Keratinocyte (primary cell): Measurements from ENCODE around the gene ZDHHC7. TPM values are rescaled to one million over a fixed set of nuclear protein-coding genes. Genes with fewer than 3 reads are reported as not detected.

Experiments
- DNase-seq: peaks from one replicate; pipeline ENCODE4 v3.0.0-alpha.2; 2011; ENCODE audit warnings: low read depth, missing footprints, low spot score
- FAIRE-seq: peaks from 2 replicates; lab custom pipeline; 2011; peaks lifted over from hg19 to GRCh38; lab: Jason Lieb, UNC
- H2AFZ ChIP-seq: 2 replicates; pipeline ENCODE4 v1.6.0; 2012; ENCODE audit warnings: low read length, control low read depth, inconsistent platforms; ENCODE audit not compliant: control insufficient read depth
- H3K27ac ChIP-seq: 2 replicates; pipeline ENCODE4 v1.5.1; 2011; ENCODE audit warnings: low read length; ENCODE audit not compliant: control insufficient read depth, insufficient read depth
- H3K27me3 ChIP-seq: 3 replicates; pipeline ENCODE4 v1.6.0; 2011; ENCODE audit warnings: low read length; ENCODE audit not compliant: control insufficient read depth, insufficient read depth; ENCODE audit errors: extremely low read depth
- H3K36me3 ChIP-seq, 2 experiments: 2 replicates in 1 of 2; 3 replicates in 1 of 2; pipeline ENCODE4 v1.5.1; 2011; ENCODE audit warnings: low read length in 2 of 2, mild to moderate bottlenecking in 1 of 2; ENCODE audit not compliant: control insufficient read depth in 2 of 2, insufficient read depth in 2 of 2; ENCODE audit errors: extremely low read depth in 1 of 2
- H3K4me1 ChIP-seq: 3 replicates; pipeline ENCODE4 v1.5.1; 2011; ENCODE audit warnings: low read length; ENCODE audit not compliant: control insufficient read depth, insufficient read depth; ENCODE audit errors: extremely low read depth
- H3K4me2 ChIP-seq: 3 replicates; pipeline ENCODE4 v1.6.0; 2011; ENCODE audit warnings: low read depth, low read length; ENCODE audit not compliant: control insufficient read depth, insufficient read depth; ENCODE audit errors: extremely low read depth
- H3K4me3 ChIP-seq, 3 experiments: fragments of 200-600 bp in 1 of 3; sonication (generic) in 1 of 3; 2 replicates in 2 of 3; 3 replicates in 1 of 3; pipeline ENCODE4 v1.5.1; 2011 to 2016; ENCODE audit warnings: low read length in 3 of 3, mild to moderate bottlenecking in 3 of 3, control low read depth in 2 of 3, inconsistent platforms in 1 of 3, low read depth in 1 of 3, mixed read lengths in 1 of 3, mixed run types in 1 of 3, moderate library complexity in 1 of 3; ENCODE audit not compliant: control insufficient read depth in 2 of 3, insufficient read depth in 2 of 3; ENCODE audit errors: extremely low read depth in 1 of 3
- H3K79me2 ChIP-seq: 2 replicates; pipeline ENCODE4 v1.6.0; 2012; ENCODE audit warnings: low read length; ENCODE audit not compliant: control insufficient read depth, insufficient read depth
- H3K9ac ChIP-seq: 3 replicates; pipeline ENCODE4 v1.6.0; 2011; ENCODE audit warnings: low read length; ENCODE audit not compliant: control insufficient read depth, insufficient read depth; ENCODE audit errors: extremely low read depth
- H3K9me1 ChIP-seq: 3 replicates; pipeline ENCODE4 v1.6.0; 2011; ENCODE audit warnings: low read length; ENCODE audit not compliant: control insufficient read depth, insufficient read depth; ENCODE audit errors: extremely low read depth
- H3K9me3 ChIP-seq: 2 replicates; pipeline ENCODE4 v1.5.1; 2012; ENCODE audit warnings: low read depth, low read length; ENCODE audit not compliant: control insufficient read depth
- H4K20me1 ChIP-seq: 3 replicates; pipeline ENCODE4 v1.6.0; 2011; ENCODE audit warnings: low read length; ENCODE audit not compliant: control insufficient read depth, insufficient read depth; ENCODE audit errors: extremely low read depth
- EZH2 ChIP-seq: IDR thresholded peaks from one replicate; pipeline ENCODE4 v1.6.1; 2012; ENCODE audit warnings: inconsistent platforms, mild to moderate bottlenecking, low read length, moderate library complexity
- dilution Hi-C: fragments of 300-500 bp; cut with MboI; formaldehyde crosslinking; loops from one replicate; pipeline ENCODE4 v1.7.0; 2020; ENCODE audit warnings: low sequenced_read_pairs; ENCODE audit not compliant: extremely low pct_ligation_motif_present
- polyA plus RNA-seq, 5 experiments: library from polyadenylated mRNA; depleted of rRNA in 3 of 5; stranded (reverse) in 3 of 5; stranded (forward) in 1 of 5; unstranded in 1 of 5; fragments of >200 nt; gene quantifications; 1 replicate in 1 of 5; 2 replicates in 3 of 5; 3 replicates in 1 of 5; pipeline versions ENCODE4 v1.2.1 to v1.2.3, GENCODE V29; 2011 to 2012; ENCODE audit warnings: missing spikeins in 2 of 5, low read depth in 1 of 5, low replicate concordance in 1 of 5
- TF ChIP-seq, protein P1 (sequence below), 3 experiments: IDR thresholded peaks in 1 of 3; conservative IDR thresholded peaks in 1 of 3; optimal IDR thresholded peaks in 1 of 3; 2 replicates in 2 of 3; 3 replicates in 1 of 3; pipeline versions ENCODE3 to v1.5.1; 2011; ENCODE audit warnings: low read length in 3 of 3, mild to moderate bottlenecking in 3 of 3, moderate library complexity in 2 of 3, control low read depth in 1 of 3, inconsistent platforms in 1 of 3; ENCODE audit not compliant: insufficient read depth in 2 of 3; ENCODE audit errors: extremely low read depth in 1 of 3

Gene ZDHHC7
- polyA plus RNA-seq, 1 donor (not counting 4 experiments of a cell fraction or from before 2014, with no cell fraction given), result 37.8 TPM

DNA sequence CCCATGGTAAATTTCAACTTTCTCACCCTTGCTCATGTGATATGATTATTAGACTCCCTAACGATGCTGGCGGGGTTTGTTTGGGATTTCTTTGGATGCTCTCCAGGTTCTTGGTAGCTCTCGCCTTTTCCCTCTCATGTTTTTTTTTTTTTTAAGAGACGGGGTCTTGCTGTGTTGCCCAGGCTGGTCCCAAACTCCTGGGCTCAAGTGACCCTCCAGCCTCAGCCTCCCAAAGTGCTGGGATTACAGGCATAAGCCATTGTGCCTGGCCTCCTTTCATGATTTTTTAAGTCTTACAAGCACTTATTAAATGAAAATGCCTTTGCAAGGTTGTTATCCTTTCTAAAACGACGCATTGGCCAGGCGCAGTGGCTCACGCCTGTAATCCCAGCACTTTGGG lies 40.3 kb upstream of the ZDHHC7 start:
- no peak for FAIRE-seq

DNA sequence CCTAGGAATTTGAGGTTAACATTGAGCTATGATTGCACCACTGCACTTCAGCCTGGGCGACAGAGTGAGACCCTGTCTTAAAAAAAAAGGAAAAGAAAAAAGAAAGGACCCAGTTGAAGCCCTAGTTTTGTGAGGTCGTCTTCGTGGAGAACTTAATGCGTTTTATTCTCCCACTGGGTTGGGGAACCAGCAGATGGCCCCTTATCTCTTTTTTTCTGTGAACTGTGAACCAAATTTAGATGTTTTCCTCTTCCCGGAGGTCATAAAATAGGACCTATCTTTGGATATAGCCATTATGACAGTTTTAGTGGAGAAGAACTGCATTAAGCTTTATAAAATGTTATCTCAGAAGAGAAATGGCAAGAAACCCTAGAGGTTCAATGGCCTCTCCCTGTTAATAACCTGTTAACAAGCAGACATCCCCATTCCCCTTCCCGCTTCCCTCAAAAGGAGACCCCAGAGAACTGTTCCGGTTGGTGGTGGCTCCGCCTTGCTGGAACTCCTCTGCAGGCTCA lies 39.8 kb upstream of the ZDHHC7 start:
- no peak overlapping the region for H2AFZ ChIP-seq
- no peaks in the 10 kb centered on the region for H4K20me1 ChIP-seq
- no peaks in the 10 kb centered on the region for H3K36me3 ChIP-seq
- H3K9ac ChIP-seq, result no peak overlapping the region
- H3K79me2 ChIP-seq, result no peaks in the 10 kb centered on the region
- no peaks in the 10 kb centered on the region for H3K9me3 ChIP-seq
- dilution Hi-C loops, result no loop called here
- H3K27ac ChIP-seq, result no peak overlapping the region
- H3K4me2 ChIP-seq, result no peak overlapping the region
- H3K9me1 ChIP-seq, result no peaks in the 10 kb centered on the region
- DNase-seq, result no peak
- H3K27me3 ChIP-seq, result peaks cover 8% of the 10 kb centered on the region
- TF ChIP-seq EZH2, result no peak
- TF ChIP-seq, protein P1, sequence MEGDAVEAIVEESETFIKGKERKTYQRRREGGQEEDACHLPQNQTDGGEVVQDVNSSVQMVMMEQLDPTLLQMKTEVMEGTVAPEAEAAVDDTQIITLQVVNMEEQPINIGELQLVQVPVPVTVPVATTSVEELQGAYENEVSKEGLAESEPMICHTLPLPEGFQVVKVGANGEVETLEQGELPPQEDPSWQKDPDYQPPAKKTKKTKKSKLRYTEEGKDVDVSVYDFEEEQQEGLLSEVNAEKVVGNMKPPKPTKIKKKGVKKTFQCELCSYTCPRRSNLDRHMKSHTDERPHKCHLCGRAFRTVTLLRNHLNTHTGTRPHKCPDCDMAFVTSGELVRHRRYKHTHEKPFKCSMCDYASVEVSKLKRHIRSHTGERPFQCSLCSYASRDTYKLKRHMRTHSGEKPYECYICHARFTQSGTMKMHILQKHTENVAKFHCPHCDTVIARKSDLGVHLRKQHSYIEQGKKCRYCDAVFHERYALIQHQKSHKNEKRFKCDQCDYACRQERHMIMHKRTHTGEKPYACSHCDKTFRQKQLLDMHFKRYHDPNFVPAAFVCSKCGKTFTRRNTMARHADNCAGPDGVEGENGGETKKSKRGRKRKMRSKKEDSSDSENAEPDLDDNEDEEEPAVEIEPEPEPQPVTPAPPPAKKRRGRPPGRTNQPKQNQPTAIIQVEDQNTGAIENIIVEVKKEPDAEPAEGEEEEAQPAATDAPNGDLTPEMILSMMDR (optimal IDR thresholded peaks at IDR 0.05 in 1 of 3, IDR thresholded peaks at IDR 0.05 in 1 of 3, conservative IDR thresholded peaks at IDR 0.05 in 1 of 3; ENCODE audit: extremely low read depth in 1 of 3, insufficient read depth in 2 of 3, low read length in 3 of 3), result no peak
- peaks cover 6% of the 10 kb centered on the region for H3K4me1 ChIP-seq
- no peak overlapping the region for H3K4me3 ChIP-seq
- FAIRE-seq, result no peak

More for the DNA sequence above, 40.3 kb upstream of the ZDHHC7 start:
- TF ChIP-seq, protein P1 (optimal IDR thresholded peaks at IDR 0.05 in 1 of 3, IDR thresholded peaks at IDR 0.05 in 1 of 3, conservative IDR thresholded peaks at IDR 0.05 in 1 of 3; ENCODE audit: extremely low read depth in 1 of 3, insufficient read depth in 2 of 3, low read length in 3 of 3), result no peak
- no peak for TF ChIP-seq EZH2
- dilution Hi-C loops, result no loop called here
- H2AFZ ChIP-seq, result no peak overlapping the region
- H3K79me2 ChIP-seq, result no peaks in the 10 kb centered on the region
- no peak overlapping the region for H3K27ac ChIP-seq
- H3K27me3 ChIP-seq, result peaks cover 8% of the 10 kb centered on the region
- H3K9ac ChIP-seq, result no peak overlapping the region
- H4K20me1 ChIP-seq, result no peaks in the 10 kb centered on the region
- no peak for DNase-seq
- H3K9me3 ChIP-seq, result no peaks in the 10 kb centered on the region
- no peak overlapping the region for H3K4me3 ChIP-seq
- no peak overlapping the region for H3K4me2 ChIP-seq
- H3K9me1 ChIP-seq, result no peaks in the 10 kb centered on the region
- peaks cover 6% of the 10 kb centered on the region for H3K4me1 ChIP-seq
- H3K36me3 ChIP-seq, result no peaks in the 10 kb centered on the region
